GM23248 (cell line): Measurements from ENCODE around the gene CEP290. TPM values are rescaled to one million over a fixed set of nuclear protein-coding genes. Genes with fewer than 3 reads are reported as not detected.

ENCODE experiments used
- DNase-seq: peaks from one replicate; pipeline ENCODE4 v3.0.0-alpha.2; 2015
- H2AFZ ChIP-seq: fragments of 200-600 bp; sonication (generic); 2 replicates; pipeline ENCODE4 v1.6.1; 2016; ENCODE audit warnings: antibody characterized with exemption
- H3F3A ChIP-seq: fragments of 200-600 bp; sonication (generic); 2 replicates; pipeline ENCODE4 v1.6.1; 2016; ENCODE audit warnings: mild to moderate bottlenecking, antibody characterized with exemption, mixed run types; ENCODE audit not compliant: insufficient read depth
- H3K27ac ChIP-seq: fragments of 200-600 bp; sonication (generic); 2 replicates; pipeline ENCODE4 v1.5.1; 2016; ENCODE audit warnings: mild to moderate bottlenecking
- H3K27me3 ChIP-seq: fragments of 200-600 bp; sonication (generic); replicated peaks from 2 replicates; pipeline ENCODE4 v1.6.1; 2016; ENCODE audit warnings: mild to moderate bottlenecking; ENCODE audit not compliant: insufficient read depth
- H3K36me3 ChIP-seq: fragments of 200-600 bp; sonication (generic); 2 replicates; pipeline ENCODE4 v1.6.1; 2016; ENCODE audit warnings: low read depth, mild to moderate bottlenecking
- H3K4me1 ChIP-seq: fragments of 200-600 bp; sonication (generic); 2 replicates; pipeline ENCODE4 v1.6.1; 2016; ENCODE audit warnings: mild to moderate bottlenecking; ENCODE audit not compliant: insufficient read depth
- H3K4me2 ChIP-seq: fragments of 200-600 bp; sonication (generic); one replicate; pipeline ENCODE4 v1.6.1; 2016; ENCODE audit warnings: mild to moderate bottlenecking; ENCODE audit not compliant: unreplicated experiment
- H3K4me3 ChIP-seq: fragments of 200-600 bp; sonication (generic); 2 replicates; pipeline ENCODE4 v1.5.1; 2016; ENCODE audit warnings: mild to moderate bottlenecking
- H3K79me2 ChIP-seq: fragments of 200-600 bp; sonication (generic); 2 replicates; pipeline ENCODE4 v1.6.1; 2016; ENCODE audit warnings: mild to moderate bottlenecking; ENCODE audit not compliant: insufficient read depth
- H3K9ac ChIP-seq: fragments of 200-600 bp; sonication (generic); 2 replicates; pipeline ENCODE4 v1.6.1; 2016; ENCODE audit warnings: mild to moderate bottlenecking
- H3K9me2 ChIP-seq: fragments of 200-600 bp; sonication (generic); 2 replicates; pipeline ENCODE4 v1.6.1; 2016; ENCODE audit warnings: mixed run types, mild to moderate bottlenecking, moderate library complexity; ENCODE audit not compliant: insufficient read depth
- H3K9me3 ChIP-seq: fragments of 200-600 bp; sonication (generic); one replicate; pipeline ENCODE4 v1.6.1; 2017; ENCODE audit warnings: low read depth
- H4K20me1 ChIP-seq: fragments of 200-600 bp; sonication (generic); 2 replicates; pipeline ENCODE4 v1.6.0; 2016; ENCODE audit not compliant: insufficient read depth
- EZH2 ChIP-seq: fragments of 200-600 bp; sonication (generic); IDR thresholded peaks from 2 replicates; pipeline ENCODE4 v1.6.1; 2018; ENCODE audit warnings: antibody characterized with exemption, mild to moderate bottlenecking; ENCODE audit not compliant: insufficient read depth, poor library complexity, severe bottlenecking
- EZH2phosphoT487 ChIP-seq: fragments of 200-600 bp; sonication (generic); IDR thresholded peaks from 2 replicates; pipeline ENCODE4 v1.6.1; 2018; ENCODE audit warnings: antibody characterized with exemption, moderate library complexity, mild to moderate bottlenecking, low read depth; ENCODE audit not compliant: insufficient read depth
- WGBS, 2 experiments: methylation state at CpG; one replicate each; pipeline ENCODE4 v1.1.6; 2015 to 2017; ENCODE audit warnings: low lambda C conversion rate in 2 of 2, low coverage in 1 of 2; ENCODE audit errors: missing lambda C conversion rate in 2 of 2; 5-methylcytosine and 5-hydroxymethylcytosine counted together
- in situ Hi-C: fragments of 300-500 bp; cut with MboI; formaldehyde crosslinking; loops from 2 replicates; pipeline ENCODE4 v1.15.0; 2020
- polyA plus RNA-seq: library from polyadenylated mRNA; unstranded; fragments of >200 nt; fragmentation: Nextera tagmentation; extraction: Ambion mirVana; gene quantifications from 2 replicates; pipeline ENCODE4 v1.2.1, GENCODE V29; 2016
- total RNA-seq: library from RNA; depleted of rRNA; stranded (reverse); fragments of >200 nt; shearing (Covaris generic); gene quantifications from 2 replicates; pipeline ENCODE4 v1.2.3, GENCODE V29; 2014

Gene CEP290
- total and polyA plus RNA-seq, 2 experiments from 2014 or later = 6.4 to 14.2 TPM

DNA sequence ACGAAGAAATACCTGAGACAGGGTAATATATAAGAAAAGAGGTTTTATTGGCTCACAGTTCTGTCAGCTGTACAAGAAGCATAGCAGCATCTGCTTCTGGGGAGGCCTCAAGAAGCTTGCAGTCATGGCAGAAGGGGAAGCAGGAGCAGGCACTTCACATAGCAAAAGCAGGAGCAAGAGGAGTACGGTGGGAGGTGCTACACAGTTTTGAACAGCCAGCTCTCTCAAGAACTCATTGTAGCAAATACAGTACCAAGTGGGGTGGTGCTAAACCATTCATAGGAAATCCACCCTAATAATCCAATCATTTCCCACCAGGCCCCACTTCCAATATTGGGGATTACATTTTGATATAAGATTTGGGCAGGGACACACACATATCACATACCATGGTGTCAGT is 8.2 kb upstream of the CEP290 start:
- Histone ChIP-seq H3K4me1 (peaks cover 23% of the 10 kb centered on the region), H3K4me2 (no peak overlapping the region), H3K9me3 (no peaks in the 10 kb centered on the region), H4K20me1 (no peaks in the 10 kb centered on the region), H3K36me3 (peaks cover 13% of the 10 kb centered on the region; the same call in 1 of the 2 replicates), H3F3A (no peaks in the 10 kb centered on the region), H3K4me3 (no peak overlapping the region), H2AFZ (no peak overlapping the region), H3K9ac (no peak overlapping the region), H3K79me2 (peaks cover 95% of the 10 kb centered on the region), H3K9me2 (no peaks in the 10 kb centered on the region), H3K27ac (no peak overlapping the region), H3K27me3 (no peaks in the 10 kb centered on the region)
- no peak for DNase-seq
- TF ChIP-seq EZH2 (no peak), EZH2phosphoT487 (no peak)
- in situ Hi-C loops = loop anchor here (10.0 kb wide), 2 partner anchors 425 to 845 kb away; no protein-coding TSS in a partner anchor
- 100% methylated on average over 2 of the region's 2 CpGs for WGBS, 2 experiments

DNA sequence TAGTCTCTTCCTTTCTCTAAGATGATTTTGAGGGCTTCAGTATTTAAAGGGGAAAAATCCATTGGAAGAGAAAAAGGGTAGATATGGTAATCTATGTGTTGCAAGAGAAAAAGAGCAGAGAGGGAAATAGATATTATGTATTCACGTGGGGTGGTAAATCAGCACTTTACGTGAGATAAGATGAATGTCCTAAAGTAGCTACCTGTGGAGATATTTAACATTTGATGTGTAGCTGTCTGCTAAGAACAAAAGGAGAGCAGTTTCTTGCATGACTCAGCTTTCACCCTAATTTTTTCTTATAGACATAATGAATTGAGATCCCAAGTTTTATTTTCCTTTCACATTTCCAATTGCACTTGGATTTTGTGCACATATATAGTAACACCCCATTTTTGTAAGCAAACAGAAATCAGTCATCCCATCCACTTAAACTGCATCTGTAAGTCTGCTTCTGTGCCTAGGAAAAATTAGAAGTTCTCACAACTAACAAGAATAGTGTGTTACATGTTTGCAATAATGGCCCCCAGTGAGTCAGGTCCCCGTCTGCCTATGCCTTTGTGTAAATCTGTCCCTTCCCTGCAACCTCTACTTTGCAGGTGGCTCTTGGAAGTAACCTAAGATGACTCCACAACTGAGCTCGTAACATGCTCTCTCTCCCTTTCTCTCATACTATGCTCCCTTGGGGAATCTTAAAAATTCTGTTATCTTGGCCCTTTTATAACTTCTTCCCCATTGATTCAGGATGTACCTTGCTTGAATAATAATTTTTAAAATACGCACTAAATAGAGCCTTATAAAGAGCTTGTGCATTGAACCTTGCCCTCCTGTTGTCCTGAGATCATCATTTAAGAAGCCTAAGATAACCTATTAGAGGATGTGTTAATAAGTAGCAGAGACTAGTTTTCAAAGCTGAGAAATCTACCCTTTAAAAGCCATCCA is 3.9 kb upstream of the CEP290 start:
- no peak for DNase-seq
- Histone ChIP-seq H4K20me1 (no peaks in the 10 kb centered on the region), H3K27me3 (no peaks in the 10 kb centered on the region), H3K4me2 (no peak overlapping the region), H3K79me2 (peaks cover 90% of the 10 kb centered on the region), H3K9me3 (no peaks in the 10 kb centered on the region), H3K27ac (no peak overlapping the region), H3K9me2 (no peaks in the 10 kb centered on the region), H2AFZ (no peak overlapping the region), H3K4me1 (peaks cover 12% of the 10 kb centered on the region), H3K36me3 (peaks cover 7% of the 10 kb centered on the region; the same call in 1 of the 2 replicates), H3F3A (no peaks in the 10 kb centered on the region), H3K9ac (no peak overlapping the region), H3K4me3 (no peak overlapping the region)
- WGBS, 2 experiments = 97% methylated on average over 5 of the region's 5 CpGs
- TF ChIP-seq EZH2phosphoT487 (no peak), EZH2 (no peak)
- in situ Hi-C loops = no loop called here

DNA sequence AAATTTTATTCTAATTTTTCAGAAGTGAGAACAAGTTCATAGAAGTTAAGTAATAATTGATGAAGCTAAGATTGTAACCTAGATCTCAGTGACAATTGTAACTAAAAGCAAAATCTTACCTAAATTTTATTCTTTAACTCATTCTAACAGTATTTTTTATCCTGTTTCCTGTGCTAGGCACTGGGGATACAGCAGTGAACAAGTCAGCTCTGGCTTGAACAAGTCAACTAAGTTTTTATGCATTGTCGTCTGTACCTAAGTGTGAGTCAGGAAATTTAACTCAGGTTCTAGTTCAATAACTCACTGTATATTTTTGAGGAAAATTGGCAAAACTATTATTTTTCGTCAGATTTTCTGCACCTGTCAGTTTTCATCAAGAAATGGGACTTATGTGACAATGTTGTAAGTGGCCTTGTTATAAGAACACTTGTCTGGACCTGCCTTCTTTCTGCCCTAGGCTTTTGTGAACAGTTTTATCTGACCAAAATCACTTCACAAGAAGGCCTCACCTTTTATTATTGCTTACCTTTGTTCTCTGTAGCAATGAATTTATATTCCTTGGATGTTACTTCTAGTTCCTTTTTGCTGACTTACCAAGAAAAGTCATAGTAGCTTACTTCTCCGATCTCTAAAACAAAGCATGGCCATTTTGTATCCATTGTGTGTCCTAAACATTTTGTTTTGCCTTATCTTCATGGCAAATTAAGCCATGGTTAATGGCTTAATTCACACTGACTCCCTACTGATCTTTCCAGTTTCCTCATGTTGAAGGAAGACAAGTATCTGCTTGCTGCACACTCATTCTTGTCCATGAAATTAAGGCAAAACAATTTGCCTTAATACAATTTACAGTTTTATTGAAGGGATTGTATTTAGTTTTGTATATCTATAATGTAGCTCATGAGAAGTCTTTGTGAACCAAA is 2.9 kb upstream of the CEP290 start:
- Histone ChIP-seq H3K9me3 (no peaks in the 10 kb centered on the region), H3K4me2 (no peak overlapping the region), H3K79me2 (peaks cover 87% of the 10 kb centered on the region), H3K27me3 (no peaks in the 10 kb centered on the region), H3K4me3 (no peak overlapping the region), H3K36me3 (peaks cover 10% of the 10 kb centered on the region; the same call in 1 of the 2 replicates), H4K20me1 (no peaks in the 10 kb centered on the region), H3K9ac (no peak overlapping the region), H3K4me1 (peaks cover 12% of the 10 kb centered on the region), H2AFZ (no peak overlapping the region), H3F3A (no peaks in the 10 kb centered on the region), H3K27ac (no peak overlapping the region), H3K9me2 (no peaks in the 10 kb centered on the region)
- WGBS, 2 experiments = 82 to 88% methylated on average over 3 of the region's 3 CpGs
- in situ Hi-C loops = no loop called here
- TF ChIP-seq EZH2phosphoT487 (no peak), EZH2 (no peak)
- no peak for DNase-seq

GRCh38 chr12:88144037-88144436 is 2.1 kb upstream of the CEP290 start:
- WGBS, 2 experiments = 98 to 100% methylated on average over 5 of the region's 5 CpGs
- no peak overlapping the region for H3K4me2 ChIP-seq
- H3K9ac ChIP-seq = no peak overlapping the region
- no peaks in the 10 kb centered on the region for H4K20me1 ChIP-seq
- H3K9me2 ChIP-seq = no peaks in the 10 kb centered on the region
- in situ Hi-C loops = no loop called here
- H3K4me1 ChIP-seq = peaks cover 12% of the 10 kb centered on the region
- no peaks in the 10 kb centered on the region for H3F3A ChIP-seq
- no peak overlapping the region for H3K27ac ChIP-seq
- H3K27me3 ChIP-seq = no peaks in the 10 kb centered on the region
- DNase-seq = no peak
- H2AFZ ChIP-seq = no peak overlapping the region
- H3K4me3 ChIP-seq = no peak overlapping the region
- H3K36me3 ChIP-seq = peaks cover 5% of the 10 kb centered on the region; the same call in 1 of the 2 replicates
- no peaks in the 10 kb centered on the region for H3K9me3 ChIP-seq
- H3K79me2 ChIP-seq = peaks cover 79% of the 10 kb centered on the region
- TF ChIP-seq EZH2 (no peak), EZH2phosphoT487 (no peak)
